ENCODE measurements around the gene EEIG1. TPM values are rescaled to one million over a fixed set of nuclear protein-coding genes. Genes with fewer than 3 reads are reported as not detected.
"Not testable (repeated sequence)": the region's sequence is repeated elsewhere in the genome, so short reads cannot be mapped to it uniquely, and the experiment has no call there.

Gene EEIG1
- polyA plus RNA-seq, 1 donor (not counting 4 experiments of a cell fraction or from before 2014, with no cell fraction given), result 3.7 TPM

- Histone ChIP-seq H3K4me3 (ENCODE audit: control insufficient read depth in 2 of 3, extremely low read depth in 1 of 3, insufficient read depth in 2 of 3, low read depth in 1 of 3, low read length in 3 of 3) (no peak overlapping the region), H3K36me3 (ENCODE audit: control insufficient read depth in 2 of 2, extremely low read depth in 1 of 2, insufficient read depth in 2 of 2, low read length in 2 of 2) (no peaks in the 10 kb centered on the region), H3K9me1 (ENCODE audit: control insufficient read depth, extremely low read depth, insufficient read depth, low read length) (no peaks in the 10 kb centered on the region), H3K27me3 (ENCODE audit: control insufficient read depth, extremely low read depth, insufficient read depth, low read length) (no peaks in the 10 kb centered on the region), H3K9ac (ENCODE audit: control insufficient read depth, extremely low read depth, insufficient read depth, low read length) (no peak overlapping the region), H4K20me1 (ENCODE audit: control insufficient read depth, extremely low read depth, insufficient read depth, low read length) (no peaks in the 10 kb centered on the region), H3K4me2 (ENCODE audit: control insufficient read depth, extremely low read depth, insufficient read depth, low read depth, low read length) (no peak overlapping the region), H3K27ac (ENCODE audit: control insufficient read depth, insufficient read depth, low read length) (no peak overlapping the region), H3K4me1 (ENCODE audit: control insufficient read depth, extremely low read depth, insufficient read depth, low read length) (no peaks in the 10 kb centered on the region), H2AFZ (ENCODE audit: control insufficient read depth, low read length) (no peak overlapping the region), H3K79me2 (ENCODE audit: control insufficient read depth, insufficient read depth, low read length) (no peaks in the 10 kb centered on the region), H3K9me3 (ENCODE audit: control insufficient read depth, low read depth, low read length) (no peaks in the 10 kb centered on the region)
- TF ChIP-seq EZH2 (IDR thresholded peaks at IDR 0.05; ENCODE audit: low read length) (no peak), CTCF (optimal IDR thresholded peaks at IDR 0.05 in 1 of 3, IDR thresholded peaks at IDR 0.05 in 1 of 3, conservative IDR thresholded peaks at IDR 0.05 in 1 of 3; ENCODE audit: extremely low read depth in 1 of 3, insufficient read depth in 2 of 3, low read length in 3 of 3) (no peak)
- dilution Hi-C loops (cut with MboI; ENCODE audit: extremely low pct_ligation_motif_present, low sequenced_read_pairs), result no loop called here
- FAIRE-seq (no peak), DNase-seq (ENCODE audit: low read depth, low spot score) (no peak)
Observed at GRCh38 chr9:128025736-128026135, 44.9 kb upstream of the EEIG1 start.

DNA sequence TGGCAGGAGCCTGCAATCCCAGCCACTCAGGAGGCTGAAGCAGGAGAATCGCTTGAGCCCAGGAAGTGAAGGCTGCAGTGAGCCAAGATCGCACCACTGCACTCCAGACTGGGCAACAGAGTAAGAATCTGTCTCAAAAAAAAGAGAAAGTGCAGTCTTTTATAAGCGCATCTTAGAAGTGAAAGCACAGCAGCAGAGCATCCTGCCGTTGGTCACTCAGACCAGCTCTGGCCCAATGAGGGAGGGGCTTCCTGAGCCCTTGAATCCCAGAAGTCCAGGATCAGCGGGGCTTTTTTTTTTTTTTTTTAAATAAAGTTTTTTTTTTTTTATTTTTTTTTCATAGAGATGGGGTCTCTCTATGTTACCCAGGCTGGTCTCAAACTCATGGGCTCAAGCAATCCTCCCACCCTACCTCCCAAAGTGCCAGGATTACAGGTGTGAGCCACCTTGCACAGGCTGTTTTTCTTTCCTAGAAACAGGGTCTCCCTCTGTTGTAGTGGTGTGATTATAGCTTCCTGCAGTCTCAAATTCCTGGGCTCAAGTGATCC, 44.0 kb upstream of the EEIG1 start:
- Histone ChIP-seq H3K4me3 (ENCODE audit: control insufficient read depth in 2 of 3, extremely low read depth in 1 of 3, insufficient read depth in 2 of 3, low read depth in 1 of 3, low read length in 3 of 3) (no peak overlapping the region), H3K27ac (ENCODE audit: control insufficient read depth, insufficient read depth, low read length) (no peak overlapping the region), H3K4me2 (ENCODE audit: control insufficient read depth, extremely low read depth, insufficient read depth, low read depth, low read length) (no peak overlapping the region), H3K9me3 (ENCODE audit: control insufficient read depth, low read depth, low read length) (no peaks in the 10 kb centered on the region), H3K27me3 (ENCODE audit: control insufficient read depth, extremely low read depth, insufficient read depth, low read length) (no peaks in the 10 kb centered on the region), H3K4me1 (ENCODE audit: control insufficient read depth, extremely low read depth, insufficient read depth, low read length) (no peaks in the 10 kb centered on the region), H3K79me2 (ENCODE audit: control insufficient read depth, insufficient read depth, low read length) (no peaks in the 10 kb centered on the region), H3K9me1 (ENCODE audit: control insufficient read depth, extremely low read depth, insufficient read depth, low read length) (no peaks in the 10 kb centered on the region), H3K9ac (ENCODE audit: control insufficient read depth, extremely low read depth, insufficient read depth, low read length) (no peak overlapping the region), H3K36me3 (ENCODE audit: control insufficient read depth in 2 of 2, extremely low read depth in 1 of 2, insufficient read depth in 2 of 2, low read length in 2 of 2) (no peaks in the 10 kb centered on the region), H2AFZ (ENCODE audit: control insufficient read depth, low read length) (no peak overlapping the region), H4K20me1 (ENCODE audit: control insufficient read depth, extremely low read depth, insufficient read depth, low read length) (no peaks in the 10 kb centered on the region)
- no peak for FAIRE-seq
- TF ChIP-seq EZH2 (IDR thresholded peaks at IDR 0.05; ENCODE audit: low read length) (no peak), CTCF (optimal IDR thresholded peaks at IDR 0.05 in 1 of 3, IDR thresholded peaks at IDR 0.05 in 1 of 3, conservative IDR thresholded peaks at IDR 0.05 in 1 of 3; ENCODE audit: extremely low read depth in 1 of 3, insufficient read depth in 2 of 3, low read length in 3 of 3) (no peak)
- no peak for DNase-seq (ENCODE audit: low read depth, low spot score)
- dilution Hi-C loops (cut with MboI; ENCODE audit: extremely low pct_ligation_motif_present, low sequenced_read_pairs), result no loop called here

DNA sequence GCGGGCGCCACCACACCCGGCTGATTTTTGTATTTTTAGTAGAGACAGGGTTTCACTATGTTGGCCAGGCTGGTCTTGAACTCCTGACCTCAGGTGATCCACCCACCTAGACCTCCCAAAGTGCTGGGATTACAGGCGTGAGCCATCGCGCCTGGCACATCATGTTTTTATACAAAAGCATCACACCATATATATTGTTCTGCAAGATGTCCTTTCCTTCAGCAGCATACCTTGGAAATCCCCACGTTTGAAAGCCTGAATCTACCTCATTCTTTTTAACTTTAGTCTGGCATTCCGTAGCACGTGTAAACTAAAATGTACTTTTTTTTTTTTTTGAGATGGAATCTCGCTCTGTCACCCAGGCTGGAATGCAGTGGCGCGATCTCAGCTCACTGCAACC, 42.9 kb upstream of the EEIG1 start:
- DNase-seq (ENCODE audit: low read depth, low spot score); H3K36me3 ChIP-seq (ENCODE audit: control insufficient read depth in 2 of 2, extremely low read depth in 1 of 2, insufficient read depth in 2 of 2, low read length in 2 of 2): not testable (repeated sequence)

More for the DNA sequence above, 42.9 kb upstream of the EEIG1 start:
- FAIRE-seq; H3K27ac ChIP-seq (ENCODE audit: control insufficient read depth, insufficient read depth, low read length); H4K20me1 ChIP-seq (ENCODE audit: control insufficient read depth, extremely low read depth, insufficient read depth, low read length); dilution Hi-C loops (cut with MboI; ENCODE audit: extremely low pct_ligation_motif_present, low sequenced_read_pairs); H3K4me2 ChIP-seq (ENCODE audit: control insufficient read depth, extremely low read depth, insufficient read depth, low read depth, low read length); H3K27me3 ChIP-seq (ENCODE audit: control insufficient read depth, extremely low read depth, insufficient read depth, low read length); H3K4me1 ChIP-seq (ENCODE audit: control insufficient read depth, extremely low read depth, insufficient read depth, low read length); H3K9me1 ChIP-seq (ENCODE audit: control insufficient read depth, extremely low read depth, insufficient read depth, low read length); H3K9ac ChIP-seq (ENCODE audit: control insufficient read depth, extremely low read depth, insufficient read depth, low read length); H3K79me2 ChIP-seq (ENCODE audit: control insufficient read depth, insufficient read depth, low read length); H2AFZ ChIP-seq (ENCODE audit: control insufficient read depth, low read length); H3K4me3 ChIP-seq (ENCODE audit: control insufficient read depth in 2 of 3, extremely low read depth in 1 of 3, insufficient read depth in 2 of 3, low read depth in 1 of 3, low read length in 3 of 3); H3K9me3 ChIP-seq (ENCODE audit: control insufficient read depth, low read depth, low read length): not testable (repeated sequence)
